Measurements from ENCODE around the gene PPP1R13B.

Gene PPP1R13B

DNA sequence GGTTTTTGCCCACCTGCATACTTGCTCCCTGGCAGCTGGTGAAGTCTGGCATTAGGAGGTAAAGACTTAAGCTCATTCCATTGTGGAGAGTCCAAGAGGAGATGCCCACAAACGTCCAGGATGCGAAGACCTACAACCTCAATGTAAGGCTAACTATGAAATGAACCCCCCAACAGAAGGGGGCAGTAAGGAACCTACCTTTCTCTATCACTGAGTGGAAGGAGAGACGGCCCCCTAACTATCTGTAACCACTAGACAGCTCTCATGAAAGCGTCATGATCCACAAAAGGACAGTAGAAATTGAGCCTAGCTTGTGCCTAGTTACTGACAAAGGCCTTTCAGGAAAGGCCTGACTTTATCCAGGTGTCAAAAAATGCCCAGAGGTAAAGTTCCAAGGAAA lies 76.5 kb downstream of the PPP1R13B start:
- DNase-seq, result no peak

DNA sequence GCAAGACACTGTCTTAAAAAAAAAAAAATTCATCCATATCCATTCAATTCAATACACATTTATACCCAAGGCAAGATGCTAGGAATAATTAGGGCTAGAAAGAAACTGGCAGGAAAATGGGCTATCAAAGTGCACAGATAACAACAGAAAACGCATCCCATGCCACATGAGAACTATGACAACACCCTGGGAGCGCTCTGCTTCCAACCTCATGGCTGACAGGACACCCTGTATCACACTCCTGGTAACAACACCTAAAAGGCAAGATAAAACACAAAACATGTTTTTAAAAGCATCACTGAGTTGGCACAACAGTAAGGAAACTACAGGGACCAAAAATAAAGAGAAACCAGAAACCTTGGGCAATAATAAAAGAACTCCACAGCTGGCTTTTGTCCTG lies 76.9 kb downstream of the PPP1R13B start:
- DNase-seq, result no peak

DNA sequence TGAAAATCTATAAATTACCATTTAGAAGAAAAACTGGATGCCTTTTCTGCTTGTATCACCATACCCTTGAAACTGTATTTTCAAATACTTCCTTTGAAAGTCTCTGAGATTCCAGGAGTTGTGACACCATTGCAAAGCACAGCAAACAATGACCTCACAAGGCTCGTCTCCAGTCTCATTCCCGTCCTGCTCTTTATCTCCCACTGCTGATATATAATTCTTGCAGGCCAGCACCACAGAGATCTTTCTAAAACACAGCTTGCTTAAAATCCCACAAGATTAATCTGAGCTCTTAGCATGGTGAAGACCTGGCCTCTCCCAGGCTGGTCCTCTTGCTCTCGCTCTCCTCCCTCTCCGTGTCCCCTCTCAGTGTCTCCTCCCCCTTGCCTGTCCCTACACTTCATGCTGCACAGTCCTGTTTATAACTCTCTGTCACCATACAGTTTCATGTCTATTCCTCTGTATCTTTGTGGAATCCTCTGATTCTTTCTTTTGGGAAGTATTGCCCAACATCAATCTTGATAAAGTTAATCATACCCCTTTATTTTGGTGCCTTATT lies 80.0 kb downstream of the PPP1R13B start:
- no peak for DNase-seq

DNA sequence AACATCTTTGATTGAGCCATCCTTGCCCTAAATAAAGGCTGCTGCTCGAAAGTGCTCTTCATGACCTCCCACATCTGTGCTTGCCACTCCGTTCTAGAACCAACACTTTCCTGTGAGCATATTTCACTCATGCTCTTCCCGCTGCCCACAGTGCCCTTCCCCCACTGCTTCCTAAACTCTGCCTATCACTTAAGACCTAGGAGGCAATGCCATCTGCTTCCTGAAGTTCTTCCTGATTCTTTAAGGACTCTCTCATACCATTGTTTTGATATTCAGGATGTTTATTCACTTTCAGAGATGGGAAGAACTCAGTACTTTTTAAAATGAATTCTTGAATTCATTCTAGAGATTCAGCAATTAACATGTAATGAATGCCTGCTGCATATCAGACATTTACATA lies 81.8 kb downstream of the PPP1R13B start:
- DNase-seq, result no peak

DNA sequence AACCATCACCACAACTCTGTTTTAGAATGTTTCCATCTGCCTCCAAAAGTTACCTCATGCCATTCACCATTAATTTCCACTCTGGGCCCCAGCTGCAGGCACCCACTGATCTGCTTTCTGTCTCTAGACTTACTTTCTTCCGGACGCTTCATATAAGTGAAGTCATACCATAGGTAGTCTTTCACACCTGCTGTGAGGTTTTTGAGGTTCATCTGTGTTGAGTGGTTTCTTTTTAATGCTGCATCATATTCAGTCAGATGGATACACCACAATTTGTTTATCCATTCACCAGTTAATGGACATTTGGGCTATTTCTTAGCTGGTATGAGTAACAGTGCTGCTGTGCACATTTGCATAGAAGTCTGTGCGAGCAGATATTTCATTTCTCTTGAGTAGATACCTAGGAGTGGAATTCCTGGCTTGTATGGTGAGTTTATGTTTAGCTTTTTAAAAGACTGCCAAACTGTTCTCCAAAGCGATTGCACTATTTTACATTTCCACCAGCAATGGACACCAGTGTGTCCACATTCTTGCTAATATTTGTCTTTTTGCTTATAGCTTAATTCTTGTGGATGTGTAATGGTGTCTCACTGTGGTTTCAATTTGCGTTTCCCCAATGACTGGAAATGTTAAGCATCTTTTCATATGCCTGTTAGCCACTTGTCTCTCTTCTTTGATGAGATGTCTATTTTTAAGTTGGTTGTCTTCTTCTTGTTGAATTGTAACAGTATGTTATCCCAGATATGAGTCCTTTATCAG lies 83.5 kb downstream of the PPP1R13B start:
- no peak for DNase-seq

DNA sequence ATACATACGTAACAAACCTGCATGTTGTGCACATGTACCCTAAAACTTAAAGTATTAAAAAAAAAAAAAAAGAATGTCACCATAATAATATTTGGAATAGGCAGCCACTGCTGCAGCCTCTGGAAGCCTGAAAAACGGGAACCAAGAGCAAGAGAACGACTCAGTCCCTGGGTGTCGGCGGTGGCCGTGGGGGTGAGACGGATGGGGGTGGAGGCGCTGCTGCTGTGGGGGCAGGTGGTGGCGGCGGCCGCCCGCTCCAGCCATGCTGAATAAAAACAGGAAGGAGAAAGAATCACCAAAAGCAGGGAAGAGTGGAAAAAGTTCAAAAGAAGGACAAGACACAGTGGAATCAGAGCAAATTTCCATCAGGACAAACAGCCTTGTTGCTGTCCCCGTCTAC lies 84.8 kb downstream of the PPP1R13B start:
- no peak for DNase-seq

DNA sequence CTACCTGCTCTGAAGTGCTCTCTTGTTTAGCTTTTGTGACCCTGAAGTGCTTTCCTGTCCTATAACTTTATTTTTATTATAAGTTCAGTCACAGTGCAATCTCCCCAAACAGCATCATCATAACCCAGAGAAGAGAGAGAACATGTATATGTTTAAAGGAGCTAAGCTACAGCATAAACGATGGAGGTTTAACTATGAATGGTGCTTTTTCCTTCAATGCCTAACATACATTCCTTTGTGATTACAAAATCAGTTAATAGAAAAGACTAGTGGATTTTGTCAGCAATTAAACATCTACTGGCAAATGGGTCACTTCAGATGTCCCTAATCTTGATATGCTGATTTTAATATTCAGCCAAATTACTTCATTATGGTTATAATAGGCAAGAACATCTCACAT lies 85.3 kb downstream of the PPP1R13B start:
- DNase-seq, result no peak

DNA sequence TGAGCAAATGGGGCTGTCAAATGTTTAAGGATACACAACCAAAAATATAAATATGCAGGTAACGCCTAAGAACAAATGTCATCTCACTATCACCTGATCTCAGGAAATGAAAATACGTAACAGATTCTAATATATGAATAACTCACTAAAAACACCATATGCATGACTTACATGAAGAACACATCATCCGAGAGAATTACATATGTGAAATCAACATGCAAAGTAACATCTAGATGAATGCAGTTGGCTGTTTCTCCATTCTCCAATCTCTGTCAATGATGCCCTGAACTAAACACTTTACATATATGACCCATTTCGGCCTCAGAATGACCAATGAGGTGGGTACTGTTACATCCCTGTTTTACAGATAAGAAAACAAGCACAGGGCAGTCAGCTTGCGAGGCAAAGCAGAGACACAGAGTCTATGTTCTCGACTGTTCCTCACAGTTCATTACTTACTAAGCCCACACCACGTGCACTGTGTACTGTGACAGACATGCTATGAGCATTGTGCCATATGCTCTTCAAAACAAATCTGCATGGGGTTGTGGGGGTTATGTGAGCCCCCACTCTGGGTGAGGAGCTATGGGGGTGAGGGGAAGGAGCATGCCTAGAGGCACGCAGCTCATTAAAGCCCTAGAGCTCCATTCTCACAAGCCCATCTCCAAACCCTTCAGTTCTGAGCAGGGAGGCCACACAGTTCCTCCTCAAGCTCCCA lies 89.2 kb downstream of the PPP1R13B start:
- no peak for DNase-seq

DNA sequence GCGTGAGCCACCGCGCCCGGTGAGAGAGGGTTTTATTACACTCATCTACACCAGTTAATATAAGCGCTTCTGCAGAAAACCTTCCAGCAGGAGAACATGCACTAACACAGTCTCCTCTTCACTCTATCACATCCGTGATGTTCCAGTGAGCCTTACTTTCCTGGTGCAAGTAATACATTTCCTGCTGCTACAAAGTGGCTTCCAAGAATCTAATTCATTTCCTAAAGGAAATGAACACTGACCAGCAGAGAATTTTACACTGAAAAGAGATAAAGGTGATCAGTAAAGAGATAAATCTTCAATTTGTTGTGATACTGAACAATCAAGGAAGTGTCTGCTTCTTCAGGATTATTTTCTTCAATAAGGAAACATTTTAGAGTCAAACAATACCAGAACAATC lies 92.3 kb downstream of the PPP1R13B start:
- no peak for DNase-seq

DNA sequence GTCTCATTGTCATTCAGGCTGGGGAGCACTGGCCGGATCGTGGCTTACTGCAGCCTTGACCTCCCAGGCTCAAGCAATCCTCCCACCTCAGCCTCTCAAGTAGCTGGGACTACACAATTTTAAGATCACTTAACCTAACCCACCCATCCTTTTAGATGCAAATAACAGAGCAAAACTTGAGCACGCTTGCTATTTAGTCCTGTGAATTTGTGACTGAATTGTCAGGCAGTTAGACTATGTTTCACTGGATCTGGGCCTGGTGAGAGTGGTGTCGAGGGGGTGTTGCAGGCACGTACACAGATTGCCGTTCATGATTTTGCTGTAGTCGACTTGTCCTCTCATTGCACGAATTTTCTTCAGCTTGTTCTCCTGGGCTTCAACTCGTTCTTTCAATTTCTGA lies 93.6 kb downstream of the PPP1R13B start:
- no peak for DNase-seq

DNA sequence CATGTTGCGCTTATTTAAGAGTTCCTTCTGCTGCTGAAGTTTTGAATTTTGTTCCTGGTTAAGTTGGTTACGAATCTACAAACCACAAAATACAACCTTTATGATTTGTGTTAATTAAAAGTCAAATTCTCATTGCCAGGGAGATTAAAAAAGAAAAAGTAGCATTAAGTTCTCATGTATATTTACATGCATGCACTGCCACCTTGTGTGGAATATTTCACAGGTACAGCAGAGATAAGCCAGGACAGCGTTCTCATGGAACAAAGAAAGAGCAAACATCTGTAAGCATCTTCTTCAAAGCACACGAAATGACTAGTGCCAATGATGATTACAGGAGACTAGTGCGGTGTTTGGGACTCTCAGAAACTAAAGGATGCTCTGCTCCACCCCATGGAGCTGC lies 97.5 kb downstream of the PPP1R13B start:
- no peak for DNase-seq

DNA sequence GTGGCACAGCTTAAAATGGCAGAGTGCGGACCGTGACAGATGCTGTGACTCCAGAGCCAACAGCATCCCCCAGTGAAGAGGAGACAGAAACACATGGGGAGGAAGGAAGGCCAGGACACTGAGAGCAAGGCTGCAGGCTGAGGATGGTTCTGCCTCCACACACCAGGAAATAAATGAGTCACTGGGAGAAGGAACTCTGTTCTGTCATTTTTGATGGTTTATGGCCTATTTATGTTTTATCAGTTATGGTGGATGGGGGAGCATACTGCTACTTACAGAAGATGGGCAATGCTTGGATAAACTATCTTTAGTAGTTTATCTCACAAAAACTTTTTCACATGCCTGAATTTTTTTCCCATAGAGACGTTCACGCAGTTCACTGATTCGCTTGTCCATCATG lies 97.9 kb downstream of the PPP1R13B start:
- DNase-seq, result no peak

DNA sequence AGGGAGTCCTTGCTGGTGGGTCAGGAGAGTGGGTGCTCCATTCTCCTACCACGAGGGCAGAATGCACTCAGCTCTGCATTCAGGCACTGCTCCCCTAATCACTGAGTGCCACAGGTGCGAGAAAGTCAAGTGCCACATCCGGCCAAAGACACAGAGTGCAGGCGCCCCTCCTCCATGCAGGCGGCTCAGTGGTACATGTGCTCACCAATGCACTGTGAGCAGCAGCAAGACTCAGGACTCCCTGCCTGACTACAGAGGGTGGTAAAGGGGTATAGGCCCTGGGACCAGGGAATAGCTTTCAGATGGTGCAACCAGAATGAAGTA lies 98.9 kb downstream of the PPP1R13B start:
- DNase-seq, result no peak

DNA sequence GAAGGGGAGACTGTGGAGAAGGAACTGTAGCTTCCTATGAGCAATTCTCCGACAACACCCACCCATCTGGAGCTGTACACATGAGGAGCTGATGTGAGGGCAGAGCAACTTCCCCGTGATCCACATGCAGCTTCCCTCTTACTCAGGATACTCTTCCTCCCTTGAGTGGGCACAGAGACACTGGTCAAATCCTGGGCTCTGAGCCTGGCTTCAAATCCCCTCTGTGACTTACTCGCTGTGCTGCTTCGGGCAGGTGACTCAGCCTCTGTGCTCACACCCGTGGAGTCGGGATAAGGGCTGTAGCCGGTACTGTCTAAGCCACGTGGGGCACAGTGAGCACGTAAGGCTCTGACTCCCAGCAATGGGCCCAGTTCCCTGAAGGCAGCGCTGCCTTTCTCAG lies 100.7 kb downstream of the PPP1R13B start:
- no peak for DNase-seq

DNA sequence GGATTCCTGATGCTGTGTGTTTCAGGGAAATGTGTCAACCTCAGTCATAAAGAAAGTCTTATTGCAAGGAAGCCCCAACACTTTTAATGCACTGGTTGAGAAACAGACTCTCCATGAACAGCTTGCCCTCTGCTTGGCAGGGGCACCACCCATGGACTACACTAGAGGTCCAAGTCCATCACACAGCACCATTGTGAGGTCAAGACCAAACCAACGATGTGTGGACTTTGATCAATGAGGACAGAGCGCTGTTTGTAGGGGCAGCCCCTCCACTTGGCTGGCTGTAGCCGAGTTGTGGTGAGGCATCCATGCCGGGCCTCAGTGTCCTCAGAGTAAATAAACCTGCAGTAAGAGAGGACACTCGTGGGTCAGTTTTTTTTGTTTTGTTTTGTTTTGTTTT lies 102.0 kb downstream of the PPP1R13B start:
- no peak for DNase-seq

DNA sequence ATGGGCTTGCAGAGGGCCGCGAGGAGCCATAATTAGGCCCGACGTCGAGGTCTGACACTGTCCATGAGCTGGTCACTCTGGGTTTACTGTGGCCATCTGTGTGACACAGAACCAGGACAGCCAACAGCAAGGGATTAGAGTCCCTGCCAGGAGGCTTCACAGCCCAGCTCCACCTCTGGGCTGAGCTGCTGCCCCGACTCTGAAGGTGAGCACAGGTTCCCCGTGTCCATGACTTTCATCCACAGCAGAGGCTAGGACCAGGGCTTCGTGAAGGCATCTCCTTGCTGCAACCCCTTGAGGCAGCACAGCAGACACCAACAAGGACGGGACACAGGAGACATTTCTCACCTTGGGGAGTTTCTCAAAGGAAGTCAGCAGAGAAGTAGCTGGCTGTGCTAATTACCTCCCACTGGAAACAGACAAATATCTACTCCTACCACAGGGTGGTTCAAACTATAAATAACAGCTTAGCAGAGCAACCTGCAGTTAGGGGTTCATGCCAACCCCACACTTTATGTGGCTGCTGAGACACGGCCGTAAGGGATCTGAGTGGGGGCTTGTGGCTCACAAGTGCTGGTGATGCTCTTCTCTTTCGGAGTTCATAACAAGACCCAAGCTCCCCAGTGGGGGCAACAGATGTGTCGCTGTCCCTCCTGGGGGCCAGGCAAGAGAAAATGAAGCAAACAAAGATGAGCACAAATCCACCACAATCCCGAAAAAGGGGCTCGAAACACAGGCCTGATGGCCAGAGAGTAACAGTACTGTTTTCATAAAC lies 102.6 kb downstream of the PPP1R13B start:
- no peak for DNase-seq

DNA sequence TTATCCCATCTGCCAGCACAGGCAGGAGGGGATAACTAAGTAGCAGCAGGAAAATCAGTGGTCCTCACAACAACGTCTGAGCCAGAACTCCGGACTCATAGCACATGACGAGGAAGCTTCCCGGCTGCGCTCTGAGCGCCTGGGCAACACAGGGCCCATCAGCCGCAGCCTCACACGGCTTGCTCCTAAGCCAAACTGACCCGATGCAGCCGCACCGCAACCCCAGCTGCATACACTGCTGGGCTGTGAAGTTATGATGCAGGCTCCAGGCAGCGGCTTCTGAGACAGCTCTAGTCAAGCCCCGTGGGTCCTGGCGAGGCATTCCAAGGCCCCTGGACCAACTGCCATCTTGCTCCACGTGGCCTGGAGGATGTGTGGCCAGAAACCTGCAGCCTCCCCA lies 103.7 kb downstream of the PPP1R13B start:
- DNase-seq, result no peak

DNA sequence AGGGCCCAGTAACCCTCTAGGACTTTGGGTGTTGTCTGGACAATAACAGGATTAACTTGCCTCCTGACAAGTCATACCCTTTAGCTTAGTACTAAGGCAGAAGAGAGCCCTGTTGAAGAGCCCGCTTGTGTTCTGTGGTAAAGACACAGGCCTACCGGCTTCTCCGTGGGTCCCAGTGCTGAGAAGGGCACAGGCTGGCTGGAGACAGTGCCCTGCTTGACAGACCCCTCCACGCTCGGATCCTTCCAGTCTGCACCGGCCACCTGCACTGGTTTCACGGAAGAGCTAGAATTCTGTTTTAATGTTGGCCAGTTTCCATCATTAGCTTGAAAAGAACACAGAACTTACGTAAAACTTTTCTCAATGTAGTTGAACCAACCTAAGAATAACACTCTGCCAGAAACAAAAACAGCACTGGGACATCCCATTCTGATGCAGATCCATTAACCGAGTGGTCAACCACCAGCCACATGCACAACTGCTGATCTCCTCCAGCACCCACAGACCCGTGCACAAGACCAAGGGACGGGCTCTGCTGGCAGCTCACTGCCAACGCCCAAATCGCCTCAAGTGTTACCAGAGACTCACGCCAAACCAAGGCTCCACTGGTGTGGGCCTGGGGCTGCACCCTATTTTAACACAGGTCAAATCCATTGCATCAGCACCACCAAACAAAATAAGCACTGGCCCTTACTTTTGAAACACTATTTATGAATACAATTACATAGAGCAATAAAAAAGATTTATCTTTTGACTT lies 104.7 kb downstream of the PPP1R13B start:
- no peak for DNase-seq

DNA sequence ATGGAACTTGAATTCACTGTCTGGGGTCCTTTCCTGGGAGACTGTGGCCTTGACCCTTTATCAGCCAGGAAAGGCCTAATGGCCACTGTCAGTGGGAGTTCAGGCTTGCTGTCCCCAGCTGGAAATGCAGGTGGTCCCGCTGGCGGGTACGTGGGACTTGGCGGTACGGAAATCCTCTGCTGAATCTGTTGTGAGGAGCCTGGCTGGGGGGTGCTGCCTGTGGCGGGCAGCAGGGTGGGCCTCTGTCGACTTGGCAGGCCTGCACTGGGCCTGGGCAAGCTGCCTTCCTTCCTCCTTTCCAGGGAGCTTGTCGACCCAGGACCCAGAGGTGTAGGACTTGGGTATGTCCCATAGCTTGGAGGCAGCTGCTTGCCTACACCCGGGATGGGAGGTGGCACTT lies 105.5 kb downstream of the PPP1R13B start:
- DNase-seq, result no peak

DNA sequence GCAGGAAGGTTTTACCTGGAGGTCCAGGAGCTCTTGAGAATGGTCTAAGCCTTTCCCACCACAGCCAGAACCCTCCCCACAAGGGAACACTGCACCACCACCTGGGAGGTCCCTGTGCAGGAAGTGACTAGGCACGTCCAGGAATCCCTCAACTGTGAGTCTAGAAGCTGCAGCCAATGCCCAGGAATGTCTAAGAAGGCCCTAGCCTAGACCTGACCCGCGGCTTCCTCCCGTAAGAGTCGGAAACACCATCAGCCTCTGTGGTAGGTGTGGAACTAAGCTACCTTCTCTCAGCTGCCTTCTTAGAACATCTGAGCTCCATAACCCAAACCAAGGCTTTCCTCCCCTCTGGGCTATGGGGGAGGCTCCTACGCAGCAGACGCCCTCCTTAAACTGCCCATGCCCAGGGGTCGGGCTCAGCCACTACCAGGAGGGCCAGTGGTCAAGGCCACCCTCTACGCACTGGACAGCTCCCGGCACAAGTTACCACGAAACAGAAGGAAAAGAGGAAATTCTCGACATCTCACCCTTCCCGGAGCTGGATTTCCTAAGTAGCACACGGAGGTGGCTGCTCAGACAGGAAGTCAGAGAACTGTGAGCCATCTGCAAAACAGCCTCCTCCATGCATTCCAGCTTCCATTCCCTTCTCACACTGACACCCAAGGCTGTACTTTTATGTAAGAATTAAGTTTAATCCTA lies 106.2 kb downstream of the PPP1R13B start:
- DNase-seq, result no peak

DNA sequence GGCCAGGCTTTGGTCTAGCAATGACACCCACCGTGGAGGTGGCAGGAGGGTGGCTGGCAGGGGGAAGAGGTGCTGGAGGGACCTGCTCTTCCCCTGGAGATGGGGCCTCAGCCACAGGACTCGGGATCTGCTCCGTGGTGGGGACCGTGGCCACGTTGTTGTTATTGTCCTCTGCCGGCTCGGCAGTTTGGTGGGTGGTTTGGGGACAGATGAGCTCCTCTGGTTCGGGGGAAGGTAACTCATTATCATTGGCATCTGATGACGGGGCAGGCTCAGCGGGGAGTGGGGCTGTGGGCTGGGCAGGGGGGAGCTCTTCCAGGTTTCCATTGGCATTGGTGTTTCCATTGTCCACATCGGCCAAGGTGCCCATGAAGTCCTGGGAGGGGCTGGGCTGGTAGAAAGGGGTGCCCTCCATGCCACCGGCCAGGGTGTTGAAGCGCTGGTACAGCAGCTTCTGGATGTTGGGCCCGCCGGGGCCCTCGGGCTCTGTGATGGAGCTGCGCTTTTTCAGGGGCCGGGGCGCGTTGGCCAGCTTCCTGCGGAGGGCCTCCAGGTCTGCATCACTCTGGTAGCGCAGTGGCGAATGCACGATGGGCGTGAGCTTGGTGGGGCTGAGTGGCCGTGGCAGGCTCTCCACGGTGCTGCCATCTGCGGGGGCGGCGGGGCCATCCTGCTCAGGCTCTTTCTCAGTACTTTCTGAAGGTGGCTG lies 107.4 kb downstream of the PPP1R13B start:
- no peak for DNase-seq

DNA sequence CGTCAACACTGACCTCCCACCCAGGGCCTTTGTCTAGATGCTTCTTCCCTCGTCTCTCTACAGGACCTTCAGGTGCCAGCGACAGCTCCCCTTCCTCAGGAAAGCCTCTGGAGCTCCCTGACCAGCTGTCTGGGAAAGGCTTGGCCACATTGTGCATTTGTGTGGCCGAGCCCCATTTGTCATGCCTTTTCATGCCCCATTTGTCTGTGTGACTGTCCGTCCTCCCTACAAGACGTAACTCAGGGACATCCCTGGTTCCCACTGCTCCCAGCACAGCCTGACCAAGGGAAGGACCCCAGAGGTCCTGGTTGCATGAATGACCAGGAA lies 107.9 kb downstream of the PPP1R13B start:
- DNase-seq, result no peak
